ENCODE data around the gene TACC2.

GRCh38 chr10:122288917-122289316 is 300.0 kb downstream of the TACC2 start:
- TF ChIP-seq CTCF (IDR thresholded peaks at IDR 0.05): no peak
- no peak for TF ChIP-seq POLR2AphosphoS5 (IDR thresholded peaks at IDR 0.05)
- no peak for TF ChIP-seq EP300 (IDR thresholded peaks at IDR 0.05)
- TF ChIP-seq POLR2A (IDR thresholded peaks at IDR 0.05): no peak

Data from suprapubic skin (tissue), 4 donors.